ENCODE results near the gene SMIM1. TPM values are rescaled to one million over a fixed set of nuclear protein-coding genes. Genes with fewer than 3 reads are reported as not detected.

Gene SMIM1
- total and polyA plus RNA-seq, 2 experiments from 2014 or later = 3.2 to 7.2 TPM

- no peak for ATAC-seq
- TF ChIP-seq ZNF462 (CRISPR knock-in tag; IDR thresholded peaks at IDR 0.05) = no peak
- TF ChIP-seq ETS1 (IDR thresholded peaks at IDR 0.05) = no peak
- TF ChIP-seq ZNF114 (CRISPR knock-in tag; IDR thresholded peaks at IDR 0.05) = no peak
- no peak for TF ChIP-seq STAT1 (IDR thresholded peaks at IDR 0.05; ENCODE audit: unreplicated experiment)
- TF ChIP-seq CREB1 (CRISPR knock-in tag; IDR thresholded peaks at IDR 0.05; ENCODE audit: low read depth) = no peak
- TF ChIP-seq JUNB (IDR thresholded peaks at IDR 0.05; ENCODE audit: unreplicated experiment) = no peak
- TF ChIP-seq EZH2phosphoT487 (IDR thresholded peaks at IDR 0.05; ENCODE audit: unreplicated experiment) = no peak
- TF ChIP-seq NANOG (IDR thresholded peaks at IDR 0.05; ENCODE audit: borderline replicate concordance) = no peak
- TF ChIP-seq ZNF331 (CRISPR knock-in tag; IDR thresholded peaks at IDR 0.05; ENCODE audit: low read depth) = no peak
- TF ChIP-seq REST (IDR thresholded peaks at IDR 0.05; ENCODE audit: unreplicated experiment) = no peak
- no peak for TF ChIP-seq EZH2 (IDR thresholded peaks at IDR 0.05; ENCODE audit: low read depth, unreplicated experiment)
- no peak for TF ChIP-seq CTCF (conservative IDR thresholded peaks at IDR 0.05; ENCODE audit: low read depth in 2 of 2)
- no peak for TF ChIP-seq POLR2AphosphoS5 (IDR thresholded peaks at IDR 0.05; ENCODE audit: low read depth)
- peaks cover 25% of the 10 kb centered on the region for H3K36me3 ChIP-seq (ENCODE audit: insufficient read depth)
- no peak overlapping the region for H3K4me3 Mint-ChIP-seq
- DNase-seq (ENCODE audit: low spot score) = no peak
- peaks cover 39% of the 10 kb centered on the region for H3K36me3 Mint-ChIP-seq (ENCODE audit: low read depth)
- no peaks in the 10 kb centered on the region; the same call in 2 of the 3 replicates for H3K9me3 Mint-ChIP-seq
- H3K27ac ChIP-seq (ENCODE audit: low read depth) = no peak overlapping the region
- peaks cover 11% of the 10 kb centered on the region; the same call in 1 of the 2 replicates for H3F3A ChIP-seq (replicated peaks; ENCODE audit: low read depth)
- no peaks in the 10 kb centered on the region for H3K79me2 ChIP-seq (replicated peaks; ENCODE audit: insufficient read depth)
- no peak overlapping the region for H3K4me3 ChIP-seq
- H3K27ac Mint-ChIP-seq = no peak overlapping the region
- H3K4me1 Mint-ChIP-seq = peaks cover 10% of the 10 kb centered on the region
- H3K9me2 ChIP-seq (ENCODE audit: insufficient read depth) = no peaks in the 10 kb centered on the region
- H3K27me3 Mint-ChIP-seq (ENCODE audit: insufficient read depth, low read depth, poor library complexity) = peaks cover 14% of the 10 kb centered on the region
- H3K4me2 ChIP-seq = no peak overlapping the region
- H4K20me1 ChIP-seq (replicated peaks; ENCODE audit: insufficient read depth) = peaks cover 12% of the 10 kb centered on the region
- H3K4me1 ChIP-seq (ENCODE audit: insufficient read depth) = peaks cover 7% of the 10 kb centered on the region; the same call in 1 of the 2 replicates
- H2AFZ ChIP-seq = no peak overlapping the region
- no peaks in the 10 kb centered on the region for H3K27me3 ChIP-seq (ENCODE audit: insufficient read depth)
These were observed 5.4 kb downstream of the SMIM1 start for GRCh38 chr1:3777647-3778589.

All from GM23338 (cell line).